IMR-90 (cell line): ENCODE results near the gene CCNK. TPM values are rescaled to one million over a fixed set of nuclear protein-coding genes. Genes with fewer than 3 reads are reported as not detected.

Experiments
- ATAC-seq: fragments of 200-7000 bp; cut with Tn5 transposase; 2 replicates; pipeline ENCODE4 v1.9.1; 2020; ENCODE audit warnings: low read depth, mild to moderate bottlenecking, moderate library complexity
- BruUV-seq: library from RNA; stranded (reverse); fragments of 400-500 nt; replicated peaks from 2 replicates; lab custom pipeline; 2021; lab: Mats Ljungman, UMichigan
- CTCF ChIA-PET: fragments of 300-600 bp; formaldehyde crosslinking; extraction: SDS; loops from one replicate; lab custom pipeline; 2021; ENCODE audit warnings: antibody characterized with exemption; lab: Yijun Ruan, JAX
- POLR2A ChIA-PET: fragments of 300-600 bp; sonication (Branson Sonifier 250); formaldehyde crosslinking; loops from one replicate; lab custom pipeline; 2022; ENCODE audit warnings: antibody characterized with exemption; ENCODE audit not compliant: unreplicated experiment; lab: Charles Lee
- DNase-seq: peaks from one replicate; pipeline ENCODE4 v3.0.0; 2013
- H2AFZ ChIP-seq: replicated peaks from 2 replicates; pipeline ENCODE3; 2013; ENCODE audit warnings: low read length, mild to moderate bottlenecking; ENCODE audit not compliant: poor library complexity
- H2AK5ac ChIP-seq: 2 replicates; pipeline ENCODE4 v1.6.1; 2013; ENCODE audit warnings: low read depth, low read length, inconsistent platforms
- H2AK9ac ChIP-seq: replicated peaks from 2 replicates; pipeline ENCODE3; 2013; ENCODE audit warnings: mild to moderate bottlenecking, low read depth, low read length, moderate library complexity; ENCODE audit not compliant: poor library complexity
- H2BK120ac ChIP-seq: 2 replicates; pipeline ENCODE4 v1.6.1; 2013; ENCODE audit warnings: low read depth, low read length, inconsistent platforms
- H2BK15ac ChIP-seq: 3 replicates; pipeline ENCODE4 v1.6.1; 2013; ENCODE audit warnings: low read depth, low read length, inconsistent platforms
- H2BK20ac ChIP-seq: 2 replicates; pipeline ENCODE4 v1.6.1; 2013; ENCODE audit warnings: low read depth, mild to moderate bottlenecking, inconsistent platforms, low read length, moderate library complexity
- H2BK5ac ChIP-seq: 2 replicates; pipeline ENCODE4 v1.6.1; 2013; ENCODE audit warnings: mild to moderate bottlenecking, low read depth, low read length, inconsistent platforms; ENCODE audit not compliant: poor library complexity, severe bottlenecking
- H3K14ac ChIP-seq: replicated peaks from 2 replicates; pipeline ENCODE4 v1.6.1; 2013; ENCODE audit warnings: low read depth, low read length, inconsistent platforms
- H3K18ac ChIP-seq: 2 replicates; pipeline ENCODE4 v1.6.1; 2013; ENCODE audit warnings: low read depth, low read length, control low read depth
- H3K23ac ChIP-seq: 2 replicates; pipeline ENCODE4 v1.6.1; 2013; ENCODE audit warnings: low read depth, low read length, inconsistent platforms
- H3K27ac ChIP-seq: 2 replicates; pipeline ENCODE4 v1.5.1; 2013; ENCODE audit warnings: mild to moderate bottlenecking, control low read depth, low read length; ENCODE audit not compliant: insufficient read depth
- H3K27me3 ChIP-seq: 2 replicates; pipeline ENCODE4 v1.6.1; 2013; ENCODE audit warnings: low read length; ENCODE audit not compliant: control insufficient read depth, insufficient read depth
- H3K36me3 ChIP-seq: 2 replicates; pipeline ENCODE4 v1.6.1; 2013; ENCODE audit warnings: low read length, mixed read lengths; ENCODE audit not compliant: control insufficient read depth, insufficient read depth
- H3K4ac ChIP-seq: 2 replicates; pipeline ENCODE4 v1.6.1; 2013; ENCODE audit warnings: low read depth, low read length, inconsistent platforms
- H3K4me1 ChIP-seq: 2 replicates; pipeline ENCODE4 v1.6.1; 2013; ENCODE audit warnings: low read length, mixed read lengths; ENCODE audit not compliant: control insufficient read depth, insufficient read depth
- H3K4me2 ChIP-seq: 2 replicates; pipeline ENCODE4 v1.6.1; 2013; ENCODE audit warnings: low read depth, mild to moderate bottlenecking, control low read depth, low read length, moderate library complexity
- H3K4me3 ChIP-seq: 2 replicates; pipeline ENCODE4 v1.5.1; 2013; ENCODE audit warnings: low read depth, mild to moderate bottlenecking, control low read depth, low read length, moderate library complexity; ENCODE audit not compliant: insufficient read depth
- H3K56ac ChIP-seq: 2 replicates; pipeline ENCODE4 v1.6.1; 2013; ENCODE audit warnings: low read length, inconsistent platforms; ENCODE audit not compliant: insufficient read depth; ENCODE audit errors: extremely low read depth
- H3K79me1 ChIP-seq, 2 experiments: 2 replicates each; pipeline ENCODE4 v1.6.1; 2013; ENCODE audit warnings: low read length in 2 of 2, inconsistent platforms in 1 of 2, low read depth in 1 of 2
- H3K9ac ChIP-seq: 2 replicates; pipeline ENCODE4 v1.6.1; 2013; ENCODE audit warnings: low read depth, low read length, control low read depth
- H3K9me1 ChIP-seq: 2 replicates; pipeline ENCODE4 v1.6.1; 2013; ENCODE audit warnings: low read length, inconsistent platforms; ENCODE audit not compliant: insufficient read depth
- H3K9me3 ChIP-seq: 2 replicates; pipeline ENCODE4 v1.6.1; 2013; ENCODE audit warnings: low read length; ENCODE audit not compliant: control insufficient read depth, insufficient read depth
- H4K20me1 ChIP-seq: 2 replicates; pipeline ENCODE4 v1.6.1; 2013; ENCODE audit warnings: low read length, inconsistent platforms; ENCODE audit not compliant: insufficient read depth
- H4K5ac ChIP-seq: 2 replicates; pipeline ENCODE4 v1.6.1; 2013; ENCODE audit warnings: mild to moderate bottlenecking, low read depth, low read length, control low read depth
- H4K8ac ChIP-seq, 2 experiments: 2 replicates each; pipeline ENCODE4 v1.6.1; 2013; ENCODE audit warnings: low read depth in 2 of 2, low read length in 2 of 2, control low read depth in 1 of 2, inconsistent platforms in 1 of 2
- H4K91ac ChIP-seq: 2 replicates; pipeline ENCODE4 v1.6.1; 2013; ENCODE audit warnings: low read depth, low read length, inconsistent platforms; ENCODE audit not compliant: insufficient read depth
- FOS ChIP-seq: fragments of 150-350 bp; IDR thresholded peaks from 2 replicates; pipeline ENCODE4 v1.6.1; 2016; ENCODE audit warnings: low read depth, low read length
- MXI1 ChIP-seq: IDR thresholded peaks from 2 replicates; pipeline ENCODE4 v1.6.1; 2012; ENCODE audit warnings: low read depth, mild to moderate bottlenecking, low read length, moderate library complexity, borderline replicate concordance
- WGBS, 2 experiments: methylation state at CpG; one replicate each; pipeline versions ENCODE4 v1.1.5 to v1.1.7; 2013; ENCODE audit warnings: missing lambda C conversion rate in 2 of 2; ENCODE audit not compliant: insufficient read length in 1 of 2; ENCODE audit errors: extremely low coverage in 2 of 2; 5-methylcytosine and 5-hydroxymethylcytosine counted together
- dilution Hi-C: fragments of 300-500 bp; cut with HindIII; formaldehyde crosslinking; loops from one replicate; pipeline ENCODE4 v1.14.3; 2018; ENCODE audit warnings: low sequenced_read_pairs; ENCODE audit not compliant: unreplicated experiment
- in situ Hi-C: fragments of 300-500 bp; cut with MboI; formaldehyde crosslinking; loops from 3 replicates; pipeline ENCODE4 v1.14.3; 2019; ENCODE audit warnings: low sequenced_read_pairs, inconsistent platforms, mixed read lengths
- intact Hi-C: fragments of 100-400 bp; cut with micrococcal nuclease; formaldehyde crosslinking; loops from 2 replicates; pipeline ENCODE4 v1.10.0; 2022
- polyA plus RNA-seq, 3 experiments: library from polyadenylated mRNA; depleted of rRNA; stranded (reverse); fragments of >200 nt; gene quantifications; 2 replicates each; pipeline ENCODE4 v1.2.3, GENCODE V29; 2012; ENCODE audit warnings: low replicate concordance in 1 of 3
- total RNA-seq: library from RNA; depleted of rRNA; stranded (reverse); fragments of >200 nt; gene quantifications from 2 replicates; pipeline ENCODE4 v1.2.3, GENCODE V29; 2012

The CCNK gene
- total and polyA plus RNA-seq, 2 of the 4 experiments (the other 2 are of a cell fraction) = 18.8 to 38.3 TPM

GRCh38 chr14:99535448-99535847 lies 54.2 kb downstream of the CCNK start:
- no TSS peak for BruUV-seq
- Histone ChIP-seq H3K27ac (no peak overlapping the region), H3K18ac (no peak overlapping the region), H4K8ac (no peak overlapping the region), H3K23ac (no peak overlapping the region), H2AK9ac (peak overlapping the region; percentile 15), H3K9me1 (peaks cover 39% of the 10 kb centered on the region), H3K36me3 (no peaks in the 10 kb centered on the region), H3K4ac (peak overlapping the region; percentile 29; the same call in 1 of the 2 replicates), H4K91ac (peak overlapping the region; percentile 52), H2BK15ac (no peak overlapping the region), H3K9me3 (no peaks in the 10 kb centered on the region), H2BK5ac (no peak overlapping the region), H3K4me2 (no peak overlapping the region), H4K5ac (no peak overlapping the region), H3K27me3 (no peaks in the 10 kb centered on the region), H2BK20ac (no peak overlapping the region; the same call in 1 of the 2 replicates), H2AFZ (no peak overlapping the region), H3K4me1 (peaks cover 41% of the 10 kb centered on the region), H2AK5ac (peak overlapping the region; percentile 27; the same call in 1 of the 2 replicates), H4K20me1 (peaks cover 13% of the 10 kb centered on the region), H3K56ac (no peak overlapping the region), H2BK120ac (no peak overlapping the region), H3K4me3 (no peak overlapping the region), H3K9ac (no peak overlapping the region), H3K79me1 (peaks cover 43 to 76% of the 10 kb centered on the region in 2 experiments), H3K14ac (no peak overlapping the region)
- in situ Hi-C loops (no loop called here), intact Hi-C loops (no loop called here), dilution Hi-C loops (no loop called here)
- DNase-seq (no peak), ATAC-seq (no peak)
- TF ChIP-seq MXI1 (no peak), FOS (no peak)
- ChIA-PET CTCF (no interaction called here), POLR2A (no interaction called here)
- WGBS, 2 experiments = no CpG with 5 or more reads among the region's 8 CpGs
